KOPT-K1 (cell line): ENCODE results near the gene M6PR.
"Not testable (repeated sequence)": the region's sequence is repeated elsewhere in the genome, so short reads cannot be mapped to it uniquely, and the experiment has no call there.

Experiments
- H3K27ac ChIP-seq: fragments of 200-600 bp; sonication (generic); 2 replicates; pipeline ENCODE4 v1.5.1; 2016; ENCODE audit warnings: antibody characterized with exemption, mild to moderate bottlenecking, low read depth, low read length; ENCODE audit not compliant: poor library complexity, severe bottlenecking
- H3K36me3 ChIP-seq: fragments of 200-600 bp; sonication (generic); 2 replicates; pipeline ENCODE4 v1.5.1; 2017; ENCODE audit warnings: antibody characterized with exemption, mild to moderate bottlenecking, low read length, moderate library complexity; ENCODE audit not compliant: insufficient read depth
- H3K9me3 ChIP-seq: fragments of 200-600 bp; sonication (generic); 2 replicates; pipeline ENCODE4 v1.5.1; 2017; ENCODE audit warnings: antibody characterized with exemption, low read length, mild to moderate bottlenecking; ENCODE audit not compliant: insufficient read depth, poor library complexity, severe bottlenecking

M6PR gene

DNA sequence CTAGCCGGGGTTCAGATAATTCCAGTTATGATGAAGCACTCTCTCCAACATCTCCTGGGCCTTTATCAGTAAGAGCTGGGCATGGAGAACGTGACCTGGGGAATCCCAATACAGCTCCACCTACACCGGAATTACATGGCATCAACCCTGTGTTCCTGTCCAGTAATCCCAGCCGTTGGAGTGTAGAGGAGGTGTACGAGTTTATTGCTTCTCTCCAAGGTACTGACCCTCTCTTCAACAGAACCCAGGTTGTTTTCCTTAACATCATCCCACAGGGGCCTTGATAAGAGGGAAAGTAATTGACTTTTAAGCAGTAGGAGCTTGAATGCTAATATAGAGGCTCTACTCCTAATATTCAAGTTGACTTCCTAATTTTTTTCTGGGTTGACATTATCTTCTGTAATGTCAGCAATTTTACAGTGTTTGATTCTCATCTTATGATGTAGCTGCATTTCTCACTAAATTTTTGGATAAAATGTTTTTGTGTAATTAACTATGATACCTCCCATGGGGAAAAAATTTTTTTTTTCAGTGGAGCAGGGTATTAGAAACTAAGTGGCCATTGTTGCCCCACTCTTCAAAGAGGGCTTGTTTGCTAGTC, 11.5 kb downstream of the M6PR start:
- H3K36me3 ChIP-seq, result peaks cover 64% of the 10 kb centered on the region
- H3K9me3 ChIP-seq, H3K27ac ChIP-seq: not testable (repeated sequence)

DNA sequence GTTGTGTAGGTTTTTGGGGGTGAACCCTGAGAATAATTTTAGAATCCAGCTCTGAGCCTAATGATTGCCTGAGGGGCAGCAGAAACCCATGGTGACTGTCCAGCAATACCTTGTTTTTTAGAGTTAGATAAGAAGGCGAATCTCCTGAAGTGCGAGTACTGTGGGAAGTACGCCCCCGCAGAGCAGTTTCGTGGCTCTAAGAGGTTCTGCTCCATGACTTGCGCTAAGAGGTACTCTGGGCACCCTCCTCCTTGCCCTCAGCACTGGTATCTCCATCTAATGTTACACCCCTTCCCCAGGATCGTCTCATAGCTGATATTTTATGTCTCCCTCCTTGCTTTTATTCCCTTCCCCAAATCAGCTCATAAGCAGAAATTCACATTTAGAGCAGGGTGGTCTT, 12.7 kb downstream of the M6PR start:
- Histone ChIP-seq H3K27ac (no peak overlapping the region), H3K36me3 (peaks cover 51% of the 10 kb centered on the region), H3K9me3 (no peaks in the 10 kb centered on the region)

DNA sequence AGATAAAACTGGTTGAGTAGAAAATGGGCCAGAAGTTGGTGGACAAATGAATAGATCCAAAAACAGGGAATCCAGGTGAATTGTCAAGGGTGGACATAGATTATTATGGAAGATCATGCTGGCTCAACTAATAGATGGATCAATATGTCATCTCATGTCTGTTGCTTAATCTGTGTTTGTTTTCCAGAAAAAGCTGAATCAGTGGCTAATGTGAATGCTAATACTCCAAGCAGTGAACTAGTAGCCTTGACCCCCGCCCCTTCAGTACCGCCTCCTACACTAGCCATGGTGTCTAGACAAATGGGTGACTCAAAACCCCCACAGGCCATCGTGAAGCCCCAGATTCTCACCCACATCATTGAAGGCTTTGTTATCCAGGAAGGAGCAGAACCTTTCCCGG, 15.4 kb downstream of the M6PR start:
- H3K27ac ChIP-seq, H3K9me3 ChIP-seq: not testable (repeated sequence)
- peaks cover 53% of the 10 kb centered on the region for H3K36me3 ChIP-seq

DNA sequence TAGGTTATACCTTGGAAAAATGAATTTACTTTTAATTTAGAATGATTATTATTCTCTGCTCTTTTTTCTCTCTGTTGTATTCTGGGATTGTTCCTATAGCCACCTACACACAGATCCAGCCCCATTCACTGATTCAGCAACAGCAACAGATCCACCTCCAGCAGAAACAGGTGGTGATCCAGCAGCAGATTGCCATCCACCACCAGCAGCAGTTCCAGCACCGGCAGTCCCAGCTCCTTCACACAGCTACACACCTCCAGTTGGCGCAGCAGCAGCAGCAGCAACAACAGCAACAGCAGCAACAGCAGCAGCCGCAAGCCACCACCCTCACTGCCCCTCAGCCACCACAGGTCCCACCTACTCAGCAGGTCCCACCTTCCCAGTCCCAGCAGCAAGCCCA, 17.0 kb downstream of the M6PR start:
- peaks cover 37% of the 10 kb centered on the region for H3K36me3 ChIP-seq
- not testable (repeated sequence) for H3K27ac ChIP-seq, H3K9me3 ChIP-seq

DNA sequence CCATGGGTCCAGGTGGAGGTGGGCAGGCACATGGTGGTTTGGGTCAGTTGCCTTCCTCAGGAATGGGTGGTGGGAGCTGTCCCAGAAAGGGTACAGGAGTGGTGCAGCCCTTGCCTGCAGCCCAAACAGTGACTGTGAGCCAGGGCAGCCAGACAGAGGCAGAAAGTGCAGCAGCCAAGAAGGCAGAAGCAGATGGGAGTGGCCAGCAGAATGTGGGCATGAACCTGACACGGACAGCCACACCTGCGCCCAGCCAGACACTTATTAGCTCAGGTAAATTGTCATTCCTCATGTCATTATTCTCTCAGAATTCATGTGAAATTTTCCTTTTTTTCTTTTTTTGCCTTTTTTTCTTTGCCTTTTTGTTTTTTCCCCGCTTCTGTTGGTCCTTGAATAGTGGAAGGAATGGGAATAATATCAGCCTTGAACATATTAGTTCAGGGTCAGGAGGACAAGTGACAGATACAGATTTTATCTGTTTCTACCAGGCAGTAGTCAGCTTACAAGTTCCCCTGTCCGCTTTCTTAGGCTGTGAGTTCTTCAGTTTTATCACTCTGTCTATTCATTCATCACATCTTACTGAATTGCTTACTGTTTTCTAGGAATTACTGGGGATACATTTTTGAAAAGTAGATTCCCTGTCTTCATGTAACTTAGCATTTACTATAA, 18.7 kb downstream of the M6PR start:
- H3K9me3 ChIP-seq, H3K27ac ChIP-seq: not testable (repeated sequence)
- H3K36me3 ChIP-seq, result peaks cover 28% of the 10 kb centered on the region

DNA sequence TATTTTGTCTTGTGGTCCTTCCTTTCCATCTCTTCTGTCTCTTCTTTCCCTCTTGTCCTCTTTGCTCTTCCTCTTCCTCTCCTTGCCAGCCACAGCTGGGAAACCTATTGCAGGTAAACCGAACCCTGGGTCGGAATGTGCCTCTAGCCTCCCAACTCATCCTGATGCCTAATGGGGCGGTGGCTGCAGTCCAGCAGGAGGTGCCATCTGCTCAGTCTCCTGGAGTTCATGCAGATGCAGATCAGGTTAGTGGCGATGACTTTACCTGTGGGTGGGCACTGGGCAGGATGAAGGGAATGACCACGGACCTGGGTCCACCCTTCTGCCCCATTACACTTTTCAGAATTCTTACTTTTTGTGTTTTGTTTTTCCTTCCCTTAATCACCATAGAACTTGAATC, 26.9 kb downstream of the M6PR start:
- Histone ChIP-seq H3K36me3 (peaks cover 48% of the 10 kb centered on the region), H3K27ac (no peak overlapping the region), H3K9me3 (no peaks in the 10 kb centered on the region)

DNA sequence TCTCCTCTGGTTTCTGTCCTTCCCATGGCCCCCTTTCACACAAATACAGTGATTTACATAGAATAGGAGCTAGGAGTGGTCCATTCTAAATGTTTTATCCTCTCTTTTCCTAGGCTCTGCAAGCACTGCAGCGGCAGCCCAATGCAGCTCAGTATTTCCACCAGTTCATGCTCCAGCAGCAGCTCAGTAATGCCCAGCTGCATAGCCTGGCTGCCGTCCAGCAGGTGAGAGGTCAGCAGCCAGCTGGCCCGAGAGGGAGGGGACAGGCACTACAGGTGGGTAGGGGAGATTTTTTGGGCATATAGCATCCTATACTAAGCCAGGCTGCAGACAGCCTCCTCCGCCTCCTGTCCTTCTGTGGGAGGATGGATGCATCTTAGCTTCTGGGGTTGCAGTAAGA, 29.8 kb downstream of the M6PR start:
- H3K9me3 ChIP-seq, H3K27ac ChIP-seq: not testable (repeated sequence)
- H3K36me3 ChIP-seq, result peaks cover 48% of the 10 kb centered on the region

DNA sequence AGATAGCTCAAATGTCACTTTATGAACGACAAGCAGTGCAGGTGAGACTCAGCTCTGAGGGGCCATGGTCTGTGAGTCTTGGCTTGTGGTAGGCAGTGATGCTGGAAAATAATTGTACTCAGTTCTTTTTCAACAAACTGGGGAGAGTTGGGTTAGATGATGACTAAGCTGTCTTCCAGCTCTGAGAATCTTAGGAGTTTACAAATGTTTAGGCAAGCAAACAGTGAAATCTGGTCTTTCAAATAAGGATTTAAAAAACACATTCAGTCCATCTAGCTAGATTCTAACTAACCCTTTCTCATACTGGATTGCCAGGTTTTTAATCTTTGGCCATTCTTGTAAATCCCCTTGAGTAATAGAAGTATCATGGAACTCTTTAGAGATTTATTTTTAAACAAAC, 31.7 kb downstream of the M6PR start:
- H3K9me3 ChIP-seq, result no peaks in the 10 kb centered on the region
- H3K36me3 ChIP-seq, result peaks cover 41% of the 10 kb centered on the region
- H3K27ac ChIP-seq, result no peak overlapping the region

DNA sequence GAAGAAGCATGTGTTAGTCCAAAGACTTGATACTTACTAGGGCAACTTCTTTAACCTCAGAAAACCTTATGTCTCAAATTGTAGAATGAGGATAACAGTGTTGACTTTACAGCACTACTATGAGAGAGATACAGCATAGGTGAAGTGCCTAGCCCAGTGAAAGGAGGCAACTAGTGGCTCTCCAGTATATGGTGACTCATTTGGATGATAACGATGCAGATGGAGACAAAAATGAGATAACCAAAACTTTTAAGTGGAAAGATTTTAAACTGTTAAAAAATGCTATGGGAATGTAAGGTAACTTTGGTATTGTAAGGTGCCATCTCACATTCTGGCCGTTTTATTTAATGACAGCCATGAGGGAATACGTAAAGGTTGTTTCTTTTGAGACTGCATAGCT, 32.4 kb downstream of the M6PR start:
- H3K36me3 ChIP-seq, result peaks cover 35% of the 10 kb centered on the region
- H3K9me3 ChIP-seq, result no peaks in the 10 kb centered on the region
- H3K27ac ChIP-seq, result no peak overlapping the region

DNA sequence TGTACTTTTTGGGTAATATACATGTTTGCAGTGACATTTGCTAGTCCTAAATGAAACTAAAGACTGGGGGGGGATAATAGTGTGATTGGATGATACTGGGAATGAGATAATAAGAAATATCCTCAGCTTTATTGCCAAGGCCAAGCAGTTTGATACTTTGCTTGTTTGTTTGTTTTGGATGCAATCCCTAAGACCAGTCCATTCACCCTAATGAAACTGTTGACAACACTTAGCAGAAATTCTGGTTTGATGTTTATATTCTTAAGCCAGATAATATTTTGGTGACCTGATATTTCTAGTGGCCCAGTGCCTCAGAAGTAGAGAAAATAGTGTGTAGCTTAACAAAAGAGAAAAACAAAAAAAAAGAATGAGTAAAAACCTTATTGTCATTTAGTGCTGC, 33.3 kb downstream of the M6PR start:
- Histone ChIP-seq H3K9me3 (no peaks in the 10 kb centered on the region), H3K27ac (no peak overlapping the region), H3K36me3 (peaks cover 26% of the 10 kb centered on the region)

DNA sequence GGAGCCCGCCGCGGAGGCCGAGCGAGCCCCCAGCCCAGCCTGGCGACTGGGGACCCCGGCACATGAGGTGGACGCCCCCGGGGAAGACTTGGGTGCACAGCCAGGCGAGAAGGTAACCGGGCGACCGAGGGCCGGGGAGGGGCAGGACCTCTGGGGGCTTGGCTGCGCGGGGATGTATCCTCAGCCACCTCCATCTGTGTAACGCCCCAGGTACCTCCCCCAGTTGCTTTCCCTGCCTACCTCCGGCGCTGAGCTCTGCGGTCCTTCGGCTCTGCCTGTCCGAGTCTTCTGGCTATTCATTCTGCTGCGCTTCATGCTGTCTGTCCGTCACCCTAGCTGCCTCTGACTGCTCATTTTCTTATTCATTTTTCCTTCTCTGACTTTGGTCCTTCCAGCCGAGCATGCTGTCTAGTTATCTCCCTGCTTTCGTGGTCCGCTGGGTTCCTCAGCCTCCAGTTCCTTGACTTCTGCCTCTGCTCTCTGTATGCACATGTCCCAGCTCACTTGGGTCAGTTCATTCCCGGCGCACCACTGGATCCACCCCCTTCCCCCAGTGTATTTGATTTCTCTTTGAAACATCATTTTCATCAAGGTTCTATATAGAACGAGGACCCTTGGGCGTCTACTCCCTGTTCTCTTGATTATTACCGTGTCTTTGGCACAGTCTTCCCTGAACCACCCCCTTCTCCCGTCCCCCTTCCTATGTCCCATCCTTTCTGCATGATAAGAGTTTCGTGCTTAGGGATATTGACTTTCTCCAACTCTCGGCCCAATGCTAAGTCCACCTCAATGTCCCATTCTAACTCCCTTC, 34.5 kb downstream of the M6PR start:
- Histone ChIP-seq H3K36me3 (peaks cover 17% of the 10 kb centered on the region), H3K9me3 (no peaks in the 10 kb centered on the region), H3K27ac (peak overlapping the region; percentile 68)

DNA sequence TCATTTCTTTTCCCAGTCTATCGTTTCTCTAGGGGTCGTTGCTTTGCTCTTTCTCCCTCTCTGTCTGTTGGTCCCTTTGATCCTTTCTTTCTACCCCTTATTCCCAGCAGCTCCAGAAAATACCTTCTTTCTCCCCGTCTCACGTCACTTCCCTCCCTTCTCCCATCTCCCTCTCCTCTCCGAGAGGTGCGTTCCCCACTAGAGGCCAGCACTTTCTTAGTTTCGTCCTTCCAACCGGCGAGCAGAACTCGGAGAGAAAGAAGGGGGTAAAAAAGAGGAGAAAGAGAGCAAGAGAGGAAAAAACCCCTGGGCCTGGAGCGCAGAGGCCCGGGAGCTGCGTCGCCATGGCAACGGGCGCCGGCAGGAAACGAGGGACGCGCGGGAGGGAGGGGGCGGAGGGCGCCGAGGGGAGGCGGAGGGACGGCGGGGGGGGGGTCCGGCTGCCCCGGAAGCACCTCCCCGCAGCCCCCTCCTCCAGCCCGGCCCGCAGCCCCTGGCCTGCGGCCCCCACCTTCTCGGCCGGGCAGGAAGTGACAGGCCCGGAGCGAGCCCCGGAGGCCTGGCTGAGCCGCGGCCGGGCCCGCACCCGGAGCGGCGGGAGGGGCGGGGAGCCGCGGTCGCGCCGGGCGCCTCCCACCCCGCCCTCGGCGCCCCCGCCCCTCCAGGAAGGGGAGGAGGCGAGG, 35.3 kb downstream of the M6PR start, which contains the start of gene PHC1:
PHC1 (plus strand) TSS at position 477 of the 683 bp plus-strand sequence. CDS start 3,169 bp downstream, outside the sequence.
- H3K36me3 ChIP-seq, H3K9me3 ChIP-seq: not testable (repeated sequence)
- peak within 1 kb of the TSS; percentile 68 for H3K27ac ChIP-seq

DNA sequence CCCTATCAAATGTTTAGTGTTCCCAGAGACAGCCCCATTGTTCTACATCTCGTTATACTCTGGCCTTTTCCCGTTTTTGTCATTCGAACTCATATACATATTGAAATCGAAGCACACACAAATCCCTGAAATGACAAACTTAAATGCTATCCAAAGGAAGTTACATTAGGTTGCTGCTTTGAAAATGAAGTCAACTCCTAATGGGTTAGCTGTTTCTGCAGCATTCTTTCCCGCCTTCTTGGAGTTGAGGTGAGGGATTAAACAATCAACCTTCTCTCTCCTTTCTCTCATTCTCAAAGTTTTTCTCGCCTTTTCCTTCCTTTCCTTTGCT, 35.8 kb downstream of the M6PR start:
- peaks cover 5% of the 10 kb centered on the region for H3K36me3 ChIP-seq
- peak overlapping the region; percentile 68 for H3K27ac ChIP-seq

DNA sequence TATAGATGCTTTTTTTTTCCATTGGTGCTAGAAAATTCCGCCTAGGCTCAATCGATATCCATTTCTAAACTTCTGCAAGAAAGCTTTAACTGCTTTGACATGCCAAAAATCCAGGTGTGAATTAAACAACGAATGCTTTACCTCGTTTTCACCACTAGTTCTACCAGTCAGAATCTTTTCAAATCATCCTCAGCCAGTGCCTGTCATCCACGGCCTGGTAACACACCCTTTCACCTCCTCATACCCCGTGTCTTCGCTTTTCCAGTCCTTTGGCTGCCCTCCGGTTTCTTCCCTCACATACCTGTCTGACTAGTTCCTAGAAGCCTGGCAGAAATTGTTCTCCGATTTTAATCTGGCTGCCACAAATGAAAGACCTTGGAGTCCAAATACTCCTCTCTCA, 36.5 kb downstream of the M6PR start:
- Histone ChIP-seq H3K27ac (no peak overlapping the region), H3K9me3 (no peaks in the 10 kb centered on the region)

More for the DNA sequence above, 35.8 kb downstream of the M6PR start:
- H3K9me3 ChIP-seq, result no peaks in the 10 kb centered on the region

DNA sequence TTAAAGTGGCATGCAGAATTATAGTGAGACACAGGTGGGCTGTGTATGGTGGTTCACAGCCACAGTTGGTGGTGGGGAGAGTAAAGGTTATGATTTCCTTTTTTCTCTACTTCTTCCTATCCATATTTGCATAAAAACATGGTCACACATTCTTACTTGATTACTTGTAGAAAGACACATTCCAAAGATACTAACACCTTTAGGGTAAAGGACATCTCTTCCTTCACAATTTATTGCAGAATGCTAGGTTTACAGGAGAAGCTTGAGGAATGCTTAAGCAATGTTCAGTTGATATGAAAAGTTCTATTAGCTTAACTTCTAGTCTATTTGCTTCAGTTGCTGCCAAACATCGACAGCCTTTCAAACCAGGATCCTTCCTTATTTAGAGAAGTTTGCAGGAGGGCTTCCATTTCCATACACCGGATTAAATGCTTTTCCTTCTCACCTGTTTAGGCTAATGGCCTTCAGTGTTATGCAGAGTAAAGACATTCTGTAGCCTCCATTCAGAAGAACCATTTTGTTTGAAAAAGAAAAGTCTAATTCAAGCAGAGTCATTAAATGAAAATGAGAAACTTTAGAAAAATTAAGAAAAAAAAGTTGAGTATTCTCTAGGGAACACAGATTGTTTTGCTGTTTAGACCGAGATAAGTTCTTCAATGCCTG, 37.7 kb downstream of the M6PR start:
- Histone ChIP-seq H3K36me3 (no peaks in the 10 kb centered on the region), H3K9me3 (no peaks in the 10 kb centered on the region), H3K27ac (no peak overlapping the region)

More for the DNA sequence above, 36.5 kb downstream of the M6PR start:
- no peaks in the 10 kb centered on the region for H3K36me3 ChIP-seq
